HUES6 (cell line): ENCODE data around the gene XRCC3.

Experiments
- H3K27ac ChIP-seq: 2 replicates; pipeline ENCODE4 v1.7.0; 2013; ENCODE audit warnings: low read depth, mild to moderate bottlenecking, low read length, inconsistent platforms
- H3K27me3 ChIP-seq: 2 replicates; pipeline ENCODE4 v1.6.1; 2013; ENCODE audit warnings: low read length; ENCODE audit not compliant: control insufficient read depth, insufficient read depth
- H3K36me3 ChIP-seq: 2 replicates; pipeline ENCODE4 v1.6.1; 2013; ENCODE audit warnings: low read length; ENCODE audit not compliant: control insufficient read depth, insufficient read depth
- H3K4me1 ChIP-seq: 2 replicates; pipeline ENCODE4 v1.6.1; 2013; ENCODE audit warnings: low read length; ENCODE audit not compliant: control insufficient read depth, insufficient read depth
- H3K4me3 ChIP-seq: 2 replicates; pipeline ENCODE4 v1.5.1; 2013; ENCODE audit warnings: low read depth, low read length
- H3K9ac ChIP-seq: one replicate; pipeline ENCODE4 v1.6.1; 2013; ENCODE audit warnings: mild to moderate bottlenecking, low read length
- H3K9me3 ChIP-seq: 2 replicates; pipeline ENCODE4 v1.6.1; 2013; ENCODE audit warnings: low read depth, low read length; ENCODE audit not compliant: control insufficient read depth, insufficient read depth

The XRCC3 gene

GRCh38 chr14:103688906-103689902 lies 26.0 kb downstream of the XRCC3 start:
- Histone ChIP-seq H3K9me3 (no peaks in the 10 kb centered on the region), H3K4me1 (peaks cover 5% of the 10 kb centered on the region; the same call in 1 of the 2 replicates), H3K27ac (no peak overlapping the region), H3K9ac (no peak overlapping the region), H3K36me3 (peaks cover 85% of the 10 kb centered on the region), H3K4me3 (no peak overlapping the region), H3K27me3 (no peaks in the 10 kb centered on the region)

GRCh38 chr14:103688441-103688840 lies 26.8 kb downstream of the XRCC3 start:
- H3K4me1 ChIP-seq: peaks cover 5% of the 10 kb centered on the region; the same call in 1 of the 2 replicates
- no peaks in the 10 kb centered on the region for H3K27me3 ChIP-seq
- no peak overlapping the region for H3K27ac ChIP-seq
- H3K9me3 ChIP-seq: no peaks in the 10 kb centered on the region
- H3K9ac ChIP-seq: no peak overlapping the region
- peaks cover 83% of the 10 kb centered on the region for H3K36me3 ChIP-seq
- H3K4me3 ChIP-seq: no peak overlapping the region

GRCh38 chr14:103687712-103688111 lies 27.5 kb downstream of the XRCC3 start:
- Histone ChIP-seq H3K27me3 (no peaks in the 10 kb centered on the region), H3K9ac (no peak overlapping the region), H3K27ac (no peak overlapping the region), H3K9me3 (no peaks in the 10 kb centered on the region), H3K4me3 (no peak overlapping the region), H3K36me3 (peaks cover 83% of the 10 kb centered on the region), H3K4me1 (peaks cover 5% of the 10 kb centered on the region; the same call in 1 of the 2 replicates)

- Histone ChIP-seq H3K27ac (no peak overlapping the region; the same call in 1 of the 2 replicates), H3K9me3 (no peaks in the 10 kb centered on the region), H3K9ac (no peak overlapping the region), H3K4me3 (no peak overlapping the region), H3K4me1 (peaks cover 5% of the 10 kb centered on the region; the same call in 1 of the 2 replicates), H3K36me3 (peaks cover 77% of the 10 kb centered on the region), H3K27me3 (no peaks in the 10 kb centered on the region)
Measured at GRCh38 chr14:103686831-103687485, 28.3 kb downstream of the XRCC3 start.

- Histone ChIP-seq H3K27me3 (no peaks in the 10 kb centered on the region), H3K9ac (no peak overlapping the region), H3K4me3 (no peak overlapping the region), H3K36me3 (peaks cover 88% of the 10 kb centered on the region), H3K4me1 (peaks cover 5% of the 10 kb centered on the region; the same call in 1 of the 2 replicates), H3K27ac (no peak overlapping the region), H3K9me3 (no peaks in the 10 kb centered on the region)
Measured at GRCh38 chr14:103685276-103686211, 29.7 kb downstream of the XRCC3 start.

- Histone ChIP-seq H3K9me3 (no peaks in the 10 kb centered on the region), H3K9ac (no peak overlapping the region), H3K36me3 (peaks cover 88% of the 10 kb centered on the region), H3K4me1 (peaks cover 5% of the 10 kb centered on the region; the same call in 1 of the 2 replicates), H3K27ac (no peak overlapping the region), H3K4me3 (no peak overlapping the region), H3K27me3 (no peaks in the 10 kb centered on the region)
Measured at GRCh38 chr14:103684871-103685270, 30.4 kb downstream of the XRCC3 start.

- Histone ChIP-seq H3K36me3 (peaks cover 89% of the 10 kb centered on the region), H3K9me3 (no peaks in the 10 kb centered on the region), H3K4me1 (peaks cover 3% of the 10 kb centered on the region; the same call in 1 of the 2 replicates)
Measured at GRCh38 chr14:103684471-103684870, 30.8 kb downstream of the XRCC3 start.

GRCh38 chr14:103683139-103683538 lies 32.1 kb downstream of the XRCC3 start:
- Histone ChIP-seq H3K27me3 (no peaks in the 10 kb centered on the region), H3K27ac (no peak overlapping the region), H3K4me1 (no peaks in the 10 kb centered on the region), H3K4me3 (no peak overlapping the region), H3K9me3 (no peaks in the 10 kb centered on the region), H3K36me3 (peaks cover 91% of the 10 kb centered on the region), H3K9ac (no peak overlapping the region)

More at GRCh38 chr14:103684471-103684870, 30.8 kb downstream of the XRCC3 start:
- Histone ChIP-seq H3K27me3 (no peaks in the 10 kb centered on the region), H3K9ac (no peak overlapping the region), H3K4me3 (no peak overlapping the region), H3K27ac (no peak overlapping the region)

- peaks cover 91% of the 10 kb centered on the region for H3K36me3 ChIP-seq
- no peaks in the 10 kb centered on the region for H3K27me3 ChIP-seq
- H3K9me3 ChIP-seq: no peaks in the 10 kb centered on the region
- H3K9ac ChIP-seq: no peak overlapping the region
- no peak overlapping the region for H3K27ac ChIP-seq
- H3K4me1 ChIP-seq: no peaks in the 10 kb centered on the region
- H3K4me3 ChIP-seq: no peak overlapping the region
Measured at GRCh38 chr14:103680491-103681231, 34.6 kb downstream of the XRCC3 start.

GRCh38 chr14:103679351-103679750 lies 35.9 kb downstream of the XRCC3 start:
- no peak overlapping the region for H3K27ac ChIP-seq
- peaks cover 91% of the 10 kb centered on the region for H3K36me3 ChIP-seq
- H3K9ac ChIP-seq: no peak overlapping the region
- no peaks in the 10 kb centered on the region for H3K9me3 ChIP-seq
- no peaks in the 10 kb centered on the region for H3K27me3 ChIP-seq
- H3K4me1 ChIP-seq: no peaks in the 10 kb centered on the region
- H3K4me3 ChIP-seq: no peak overlapping the region
